ENCODE measurements around the gene HCRTR2.
"Not testable (repeated sequence)": the region's sequence is repeated elsewhere in the genome, so short reads cannot be mapped to it uniquely, and the experiment has no call there.

HCRTR2 gene

GRCh38 chr6:55174211-55175026 lies at the start of gene HCRTR2:
Gene HCRTR2, plus strand, starts transcription at chr6:55174515. Its CDS starts 73 bp downstream, at chr6:55174588.
- no peak for DNase-seq

- DNase-seq: no peak
These were observed 43.5 kb upstream of the HCRTR2 start for GRCh38 chr6:55130806-55131324.

- no peak for DNase-seq
These were observed 42.7 kb upstream of the HCRTR2 start for GRCh38 chr6:55131616-55132015.

- no peak for DNase-seq
These were observed 37.4 kb upstream of the HCRTR2 start for GRCh38 chr6:55136916-55137315.

- no peak for DNase-seq
These were observed 36.2 kb upstream of the HCRTR2 start for GRCh38 chr6:55137929-55138693.

- no peak for DNase-seq
These were observed 32.7 kb upstream of the HCRTR2 start for GRCh38 chr6:55141611-55142010.

GRCh38 chr6:55142610-55143009 lies 31.7 kb upstream of the HCRTR2 start:
- DNase-seq: no peak

- DNase-seq: no peak
These were observed 21.0 kb upstream of the HCRTR2 start for GRCh38 chr6:55153284-55153683.

- DNase-seq: not testable (repeated sequence)
These were observed 15.5 kb upstream of the HCRTR2 start for GRCh38 chr6:55158784-55159183.

GRCh38 chr6:55167860-55168259 lies 6.5 kb upstream of the HCRTR2 start:
- no peak for DNase-seq

GRCh38 chr6:55175078-55176049 lies 1.0 kb downstream of the HCRTR2 start:
- no peak for DNase-seq

- DNase-seq: no peak
These were observed 2.6 kb downstream of the HCRTR2 start for GRCh38 chr6:55176958-55177357.

GRCh38 chr6:55180258-55180657 lies 5.9 kb downstream of the HCRTR2 start:
- no peak for DNase-seq

- DNase-seq: no peak
These were observed 7.8 kb downstream of the HCRTR2 start for GRCh38 chr6:55182016-55182650.

- no peak for DNase-seq
These were observed 10.6 kb downstream of the HCRTR2 start for GRCh38 chr6:55184782-55185530.

GRCh38 chr6:55198715-55199114 lies 24.4 kb downstream of the HCRTR2 start:
- no peak for DNase-seq

GRCh38 chr6:55199239-55199638 lies 24.9 kb downstream of the HCRTR2 start:
- DNase-seq: no peak

- DNase-seq: no peak
These were observed 34.5 kb downstream of the HCRTR2 start for GRCh38 chr6:55208478-55209458.

GRCh38 chr6:55210952-55211351 lies 36.6 kb downstream of the HCRTR2 start:
- no peak for DNase-seq

- no peak for DNase-seq
These were observed 37.8 kb downstream of the HCRTR2 start for GRCh38 chr6:55212156-55212555.
